Sciatic nerve (tissue), 2 donors: Measurements from ENCODE around the gene PCDHGC3. TPM values are rescaled to one million over a fixed set of nuclear protein-coding genes. Genes with fewer than 3 reads are reported as not detected.
A peak's percentile ranks its signal among the peaks of the same experiment; 100 is the strongest.
"Not testable (repeated sequence)": the region's sequence is repeated elsewhere in the genome, so short reads cannot be mapped to it uniquely, and the experiment has no call there.

Experiments used
- ATAC-seq: fragments of 200-7000 bp; cut with Tn5 transposase; one replicate; pipeline ENCODE4 v1.9.1; 2020; ENCODE audit warnings: mild to moderate bottlenecking, moderate library complexity
- DNase-seq: peaks from one replicate; pipeline ENCODE4 v3.0.0-alpha.2; 2020; ENCODE audit warnings: low spot score
- intact Hi-C: fragments of 100-400 bp; cut with DNase I; formaldehyde crosslinking; loops from one replicate; pipeline ENCODE4 v1.14.2; 2022
- total RNA-seq: library from RNA; stranded (reverse); fragmentation: NEBNext Ultra II Directional; extraction: Animal tissue kit (Norgen Biotek cat#: 25700); gene quantifications from one replicate; pipeline ENCODE4 v1.2.1, GENCODE V29; 2021
- donor health status: DM: no; HTN: no; CAD: no.
- donor health status: DM: no; HTN: no; CAD: no.

The PCDHGC3 gene
- total RNA-seq = 71.4 TPM

DNA sequence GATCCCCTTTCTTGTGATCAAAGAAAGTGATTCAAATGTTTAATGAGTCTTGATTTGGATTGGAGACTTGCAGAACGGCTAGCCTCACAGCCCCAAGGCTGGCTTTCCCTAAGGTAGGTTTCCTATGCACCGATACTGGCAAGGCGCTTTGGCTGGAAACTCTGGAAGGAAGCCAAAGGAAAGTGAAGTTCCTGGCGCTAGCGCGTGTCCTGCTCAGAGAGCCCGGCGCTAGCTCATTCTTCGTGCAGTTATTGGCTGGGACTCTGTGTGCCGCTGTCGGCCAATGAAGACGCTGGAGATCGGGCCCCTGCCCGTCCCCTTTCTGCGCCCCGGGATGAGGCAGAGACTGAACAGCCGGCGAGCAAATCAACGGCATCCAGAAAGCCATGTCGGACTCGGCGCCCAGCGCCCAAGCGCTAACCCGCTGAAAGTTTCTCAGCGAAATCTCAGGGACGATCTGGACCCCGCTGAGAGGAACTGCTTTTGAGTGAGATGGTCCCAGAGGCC, at the start of gene PCDHGC3:
Gene PCDHGC3, plus strand, starts transcription at position 342 of the 507 bp plus-strand sequence. Its CDS starts 151 bp downstream, at position 493.
- DNase-seq = peak; percentile 92
- intact Hi-C loops = no loop called here
- peak; percentile 99 for ATAC-seq

DNA sequence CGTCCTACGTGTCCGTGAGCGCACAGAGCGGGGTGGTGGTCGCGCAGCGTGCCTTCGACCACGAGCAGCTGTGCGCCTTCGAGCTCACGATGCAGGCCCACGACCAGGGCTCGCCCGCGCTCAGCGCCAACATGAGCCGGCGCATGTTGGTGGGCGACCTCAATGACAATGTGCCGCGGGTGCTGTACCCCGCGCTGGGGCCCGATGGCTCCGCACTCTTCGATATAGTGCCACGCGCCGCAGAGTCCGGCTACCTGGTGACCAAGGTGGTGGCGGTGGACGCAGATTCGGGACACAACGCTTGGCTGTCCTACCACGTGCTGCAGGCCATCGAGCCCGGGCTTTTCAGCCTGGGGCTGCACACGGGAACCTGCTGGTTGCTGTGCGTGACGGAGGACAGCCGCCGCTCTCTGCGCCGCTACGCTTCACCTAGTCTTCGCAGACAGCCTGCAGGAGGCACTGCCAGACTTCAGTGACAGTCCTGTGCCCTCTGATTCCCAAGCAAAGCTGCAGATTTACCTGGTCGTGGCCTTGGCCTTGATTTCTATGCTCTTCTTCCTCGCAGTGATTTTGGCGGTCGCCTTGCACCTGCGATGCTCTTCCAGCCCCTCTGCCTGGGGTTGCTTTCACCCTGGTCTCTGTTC, 47.9 kb upstream of the PCDHGC3 start:
- intact Hi-C loops = loop anchor here (10.0 kb wide), 1 partner anchor 117 kb away; no protein-coding TSS in a partner anchor
- no peak for ATAC-seq
- DNase-seq = no peak

- intact Hi-C loops = no loop called here
- DNase-seq = no peak
- ATAC-seq = peak; percentile 88
Measured at GRCh38 chr5:141430332-141431113, 45.2 kb upstream of the PCDHGC3 start, which contains the start of gene PCDHGA12. PCDHGA12 (plus strand) TSS chr5:141430507; CDS start chr5:141430760, 253 bp downstream.

- intact Hi-C loops = no loop called here
- ATAC-seq = peak; percentile 63
Measured at GRCh38 chr5:141431286-141431685, 44.5 kb upstream of the PCDHGC3 start.

GRCh38 chr5:141432308-141432707, 43.5 kb upstream of the PCDHGC3 start:
- intact Hi-C loops, DNase-seq, ATAC-seq: not testable (repeated sequence)

More at GRCh38 chr5:141431286-141431685, 44.5 kb upstream of the PCDHGC3 start:
- DNase-seq = no peak

DNA sequence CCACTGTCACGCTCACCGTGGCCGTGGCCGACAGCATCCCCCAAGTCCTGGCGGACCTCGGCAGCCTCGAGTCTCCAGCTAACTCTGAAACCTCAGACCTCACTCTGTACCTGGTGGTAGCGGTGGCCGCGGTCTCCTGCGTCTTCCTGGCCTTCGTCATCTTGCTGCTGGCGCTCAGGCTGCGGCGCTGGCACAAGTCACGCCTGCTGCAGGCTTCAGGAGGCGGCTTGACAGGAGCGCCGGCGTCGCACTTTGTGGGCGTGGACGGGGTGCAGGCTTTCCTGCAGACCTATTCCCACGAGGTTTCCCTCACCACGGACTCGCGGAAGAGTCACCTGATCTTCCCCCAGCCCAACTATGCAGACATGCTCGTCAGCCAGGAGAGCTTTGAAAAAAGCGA, 43.0 kb upstream of the PCDHGC3 start:
- ATAC-seq, DNase-seq, intact Hi-C loops: not testable (repeated sequence)

DNA sequence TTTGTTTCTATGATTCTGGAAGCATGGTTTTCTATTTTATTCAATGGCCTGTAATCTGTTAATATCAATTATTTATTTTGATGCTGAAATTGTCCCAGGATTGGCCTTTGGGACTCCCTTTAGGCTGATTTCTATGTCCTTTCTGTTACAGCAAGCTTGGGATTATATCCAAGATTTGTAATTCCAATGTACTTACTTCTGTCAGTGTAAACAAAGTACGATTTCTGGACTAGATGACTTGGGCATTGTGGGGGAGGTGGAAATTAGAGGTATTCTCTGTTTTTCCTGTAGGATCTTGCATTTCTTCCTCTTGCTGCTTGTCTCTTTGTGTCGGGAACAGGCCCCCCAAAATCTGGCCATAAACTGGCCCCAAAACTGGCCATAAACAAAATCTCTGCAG, 41.8 kb upstream of the PCDHGC3 start:
- intact Hi-C loops = no loop called here
- ATAC-seq (no peak), DNase-seq (no peak)

GRCh38 chr5:141437221-141437620, 38.5 kb upstream of the PCDHGC3 start:
- DNase-seq = no peak
- ATAC-seq = no peak
- intact Hi-C loops = no loop called here

DNA sequence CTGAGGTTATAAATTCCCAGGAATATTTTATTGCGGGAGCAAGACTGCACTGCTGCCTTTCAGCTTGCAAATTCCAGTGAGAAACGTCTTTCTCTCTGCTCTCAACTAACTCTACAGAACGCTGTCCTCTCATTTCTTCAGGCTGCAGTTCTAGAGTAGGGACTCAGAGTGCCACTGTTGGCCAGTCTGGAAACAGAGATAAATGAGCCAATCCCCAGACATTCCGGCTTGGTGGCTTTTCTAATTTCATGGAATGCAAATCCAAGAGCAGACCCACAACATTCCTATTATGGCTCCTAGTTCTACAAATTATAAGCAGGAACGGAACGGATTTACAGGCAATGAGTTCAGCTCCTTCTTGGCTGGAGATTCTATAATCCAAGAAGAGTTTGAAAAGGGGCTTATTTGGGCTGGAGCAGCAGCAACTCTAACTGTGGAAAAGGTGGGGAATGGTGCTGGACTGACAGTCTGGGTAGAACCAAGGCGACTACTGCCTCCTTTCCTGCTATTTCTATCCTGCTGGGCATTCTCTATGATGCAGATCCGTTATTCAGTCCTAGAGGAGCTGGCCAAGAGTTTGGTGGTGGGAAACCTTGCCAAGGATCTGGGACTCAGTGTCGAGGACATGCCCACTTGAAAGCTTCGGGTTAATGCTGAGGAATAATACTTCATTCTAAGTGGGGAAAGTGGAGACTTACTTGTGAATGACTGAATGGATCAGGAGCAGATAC, 36.2 kb upstream of the PCDHGC3 start:
- intact Hi-C loops = no loop called here
- no peak for DNase-seq
- no peak for ATAC-seq

DNA sequence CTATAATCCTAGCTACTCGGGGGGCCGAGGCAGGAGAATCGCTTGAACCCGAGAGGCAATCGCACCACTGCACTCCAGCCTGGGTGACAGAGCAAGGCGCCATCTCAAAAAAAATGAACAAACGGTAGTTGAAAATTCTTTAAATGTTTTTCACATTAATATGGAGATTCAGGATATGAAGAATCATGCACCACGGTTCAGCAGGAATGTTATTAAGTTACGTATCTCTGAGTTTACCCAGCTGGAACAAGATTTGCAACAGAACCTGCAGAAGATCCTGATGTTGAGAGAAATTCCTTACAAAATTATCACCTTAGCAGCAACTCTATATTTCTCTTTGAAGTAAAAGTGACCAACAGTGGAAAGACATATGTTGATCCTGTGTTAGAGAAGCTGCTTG, 35.4 kb upstream of the PCDHGC3 start:
- ATAC-seq (no peak), DNase-seq (no peak)
- intact Hi-C loops = no loop called here

DNA sequence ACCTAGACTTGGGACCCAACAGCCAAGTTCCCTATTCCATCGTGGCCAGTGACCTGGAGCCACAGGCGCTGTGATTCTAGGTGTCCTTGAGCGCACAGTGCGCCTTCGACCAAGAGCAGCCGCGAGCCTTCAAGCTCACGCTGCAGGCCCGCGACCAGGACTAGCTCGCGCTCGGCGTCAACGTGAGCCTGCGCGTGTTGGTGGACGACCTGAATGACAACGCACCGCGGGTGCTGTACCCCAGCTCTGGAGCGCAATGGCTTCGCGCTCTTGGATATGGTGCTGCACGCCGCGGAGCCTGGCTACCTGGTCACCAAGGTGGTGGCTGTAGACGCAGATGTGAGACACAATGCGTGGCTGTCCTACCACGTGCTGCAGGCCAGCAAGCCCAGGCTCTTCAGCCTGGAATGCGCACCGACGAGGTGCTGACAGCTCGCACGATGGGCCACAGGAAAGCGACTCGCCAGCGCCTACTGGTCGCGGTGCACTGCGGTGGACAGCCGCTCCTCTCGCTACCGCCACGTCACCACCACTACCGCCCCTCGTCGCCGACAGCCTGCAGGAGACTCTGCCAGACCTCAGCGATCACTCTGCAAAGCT, 34.1 kb upstream of the PCDHGC3 start:
- DNase-seq (no peak), ATAC-seq (no peak)
- intact Hi-C loops = no loop called here

- no peak for DNase-seq
- intact Hi-C loops = no loop called here
- ATAC-seq = no peak
Measured at GRCh38 chr5:141465351-141465750, 10.4 kb upstream of the PCDHGC3 start.

DNA sequence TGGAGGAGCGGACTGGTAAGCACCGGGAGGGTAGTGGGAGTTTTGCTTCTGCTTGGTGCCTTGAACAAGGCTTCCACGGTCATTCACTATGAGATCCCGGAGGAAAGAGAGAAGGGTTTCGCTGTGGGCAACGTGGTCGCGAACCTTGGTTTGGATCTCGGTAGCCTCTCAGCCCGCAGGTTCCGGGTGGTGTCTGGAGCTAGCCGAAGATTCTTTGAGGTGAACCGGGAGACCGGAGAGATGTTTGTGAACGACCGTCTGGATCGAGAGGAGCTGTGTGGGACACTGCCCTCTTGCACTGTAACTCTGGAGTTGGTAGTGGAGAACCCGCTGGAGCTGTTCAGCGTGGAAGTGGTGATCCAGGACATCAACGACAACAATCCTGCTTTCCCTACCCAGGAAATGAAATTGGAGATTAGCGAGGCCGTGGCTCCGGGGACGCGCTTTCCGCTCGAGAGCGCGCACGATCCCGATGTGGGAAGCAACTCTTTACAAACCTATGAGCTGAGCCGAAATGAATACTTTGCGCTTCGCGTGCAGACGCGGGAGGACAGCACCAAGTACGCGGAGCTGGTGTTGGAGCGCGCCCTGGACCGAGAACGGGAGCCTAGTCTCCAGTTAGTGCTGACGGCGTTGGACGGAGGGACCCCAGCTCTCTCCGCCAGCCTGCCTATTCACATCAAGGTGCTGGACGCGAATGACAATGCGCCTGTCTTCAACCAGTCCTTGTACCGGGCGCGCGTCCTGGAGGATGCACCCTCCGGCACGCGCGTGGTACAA, 556 bp downstream of the PCDHGC3 start:
- intact Hi-C loops = no loop called here
- DNase-seq (peak; percentile 78), ATAC-seq (peak; percentile 77)

DNA sequence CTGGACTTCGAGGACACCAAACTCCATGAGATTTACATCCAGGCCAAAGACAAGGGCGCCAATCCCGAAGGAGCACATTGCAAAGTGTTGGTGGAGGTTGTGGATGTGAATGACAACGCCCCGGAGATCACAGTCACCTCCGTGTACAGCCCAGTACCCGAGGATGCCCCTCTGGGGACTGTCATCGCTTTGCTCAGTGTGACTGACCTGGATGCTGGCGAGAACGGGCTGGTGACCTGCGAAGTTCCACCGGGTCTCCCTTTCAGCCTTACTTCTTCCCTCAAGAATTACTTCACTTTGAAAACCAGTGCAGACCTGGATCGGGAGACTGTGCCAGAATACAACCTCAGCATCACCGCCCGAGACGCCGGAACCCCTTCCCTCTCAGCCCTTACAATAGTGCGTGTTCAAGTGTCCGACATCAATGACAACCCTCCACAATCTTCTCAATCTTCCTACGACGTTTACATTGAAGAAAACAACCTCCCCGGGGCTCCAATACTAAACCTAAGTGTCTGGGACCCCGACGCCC, 1.3 kb downstream of the PCDHGC3 start:
- intact Hi-C loops = no loop called here
- DNase-seq (no peak), ATAC-seq (no peak)

GRCh38 chr5:141477815-141478214, 2.0 kb downstream of the PCDHGC3 start:
- DNase-seq = no peak
- intact Hi-C loops = no loop called here
- no peak for ATAC-seq

DNA sequence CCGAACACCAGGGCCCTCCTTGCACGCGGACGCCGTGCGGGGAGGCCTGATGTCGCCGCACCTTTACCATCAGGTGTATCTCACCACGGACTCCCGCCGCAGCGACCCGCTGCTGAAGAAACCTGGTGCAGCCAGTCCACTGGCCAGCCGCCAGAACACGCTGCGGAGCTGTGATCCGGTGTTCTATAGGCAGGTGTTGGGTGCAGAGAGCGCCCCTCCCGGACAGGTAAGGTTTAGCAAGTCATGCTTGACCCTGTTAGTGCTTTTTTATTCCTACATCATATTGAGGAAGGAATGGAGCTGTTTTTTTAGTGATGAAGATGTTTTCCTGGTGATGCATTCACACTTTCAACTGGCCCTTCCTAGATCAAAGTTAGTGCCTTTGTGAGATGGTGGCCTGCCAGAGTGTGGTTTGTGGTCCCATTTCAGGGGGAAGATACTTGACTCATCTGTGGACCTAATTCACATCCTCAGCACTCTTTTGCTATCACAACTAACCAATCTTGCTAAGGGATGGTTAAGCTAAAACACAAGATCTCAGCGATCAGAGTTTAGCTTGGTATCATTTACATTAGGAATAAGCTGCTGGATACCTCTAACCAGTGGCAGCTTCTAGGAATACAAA, 2.7 kb downstream of the PCDHGC3 start:
- ATAC-seq = no peak
- intact Hi-C loops = no loop called here

GRCh38 chr5:141479776-141480175, 4.0 kb downstream of the PCDHGC3 start:
- DNase-seq (no peak), ATAC-seq (no peak)
- intact Hi-C loops = no loop called here

More for the DNA sequence above, 2.7 kb downstream of the PCDHGC3 start:
- DNase-seq = no peak

GRCh38 chr5:141483902-141484301, 8.1 kb downstream of the PCDHGC3 start:
- ATAC-seq = no peak

More at GRCh38 chr5:141483902-141484301, 8.1 kb downstream of the PCDHGC3 start:
- intact Hi-C loops = no loop called here
- DNase-seq = no peak
